ENCODE data around the gene PNKP.
A peak's percentile ranks its signal among the peaks of the same experiment; 100 is the strongest.

PNKP gene

GRCh38 chr19:49876422-49877019 is 9.1 kb upstream of the PNKP start (continued):
- TF ChIP-seq ZNF639 (tag by site-specific recombination; IDR thresholded peaks at IDR 0.05), result no peak; the same call in 1 of the 2 replicates
- TF ChIP-seq SP2 (tag by site-specific recombination; IDR thresholded peaks at IDR 0.05), result peak; percentile 87
- peak; percentile 33; the same call in 1 of the 2 replicates for TF ChIP-seq KLF17 (tag by site-specific recombination; IDR thresholded peaks at IDR 0.05)
- no peak for TF ChIP-seq ELK4 (IDR thresholded peaks at IDR 0.05; ENCODE audit: borderline replicate concordance, low read depth, low read length)
- TF ChIP-seq ZNF239 (tag by site-specific recombination; IDR thresholded peaks at IDR 0.05), result no peak
- TF ChIP-seq ZSCAN18 (tag by site-specific recombination; IDR thresholded peaks at IDR 0.05), result 0 out of 2 replicates have a peak, but pooled peaks have one; percentile 34
- TF ChIP-seq ZNF747 (tag by site-specific recombination; IDR thresholded peaks at IDR 0.05), result no peak
- TF ChIP-seq ZNF121 (tag by site-specific recombination; IDR thresholded peaks at IDR 0.05), result no peak
- TF ChIP-seq ZBTB7A (tag by site-specific recombination; IDR thresholded peaks at IDR 0.05; ENCODE audit: low read depth), result no peak; the same call in 1 of the 2 replicates
- TF ChIP-seq ZNF560 (tag by site-specific recombination; IDR thresholded peaks at IDR 0.05; ENCODE audit: borderline replicate concordance), result no peak
- no peak for TF ChIP-seq GLI4 (tag by site-specific recombination; IDR thresholded peaks at IDR 0.05)
- no peak for TF ChIP-seq ZBTB48 (tag by site-specific recombination; IDR thresholded peaks at IDR 0.05)
- no peak for TF ChIP-seq ZNF610 (tag by site-specific recombination; IDR thresholded peaks at IDR 0.05; ENCODE audit: borderline replicate concordance)
- TF ChIP-seq ZNF184 (tag by site-specific recombination; IDR thresholded peaks at IDR 0.05), result no peak
- no peak for TF ChIP-seq ZNF350 (tag by site-specific recombination; IDR thresholded peaks at IDR 0.05)
- peak; percentile 51; the same call in 1 of the 2 replicates for TF ChIP-seq ZEB2 (tag by site-specific recombination; IDR thresholded peaks at IDR 0.05)
- no peak for TF ChIP-seq ZBTB20 (tag by site-specific recombination; IDR thresholded peaks at IDR 0.05)
- 0 out of 2 replicates have a peak, but pooled peaks have one; percentile 30 for TF ChIP-seq SP7 (tag by site-specific recombination; IDR thresholded peaks at IDR 0.05)
- peak; percentile 65 for TF ChIP-seq ZFHX2 (tag by site-specific recombination; conservative IDR thresholded peaks at IDR 0.05)
- TF ChIP-seq MEIS1 (CRISPR knock-in tag; IDR thresholded peaks at IDR 0.05; ENCODE audit: borderline replicate concordance), result no peak
- peak; percentile 99 for TF ChIP-seq YY2 (tag by site-specific recombination; IDR thresholded peaks at IDR 0.05)
- no peak for TF ChIP-seq ZNF623 (tag by site-specific recombination; IDR thresholded peaks at IDR 0.05)
- TF ChIP-seq ZNF404 (tag by site-specific recombination; IDR thresholded peaks at IDR 0.05), result no peak
- TF ChIP-seq ZNF354C (tag by site-specific recombination; IDR thresholded peaks at IDR 0.05; ENCODE audit: borderline replicate concordance, low read depth), result no peak
- TF ChIP-seq ZNF549 (tag by site-specific recombination; IDR thresholded peaks at IDR 0.05), result no peak
- TF ChIP-seq ZNF704 (tag by site-specific recombination; IDR thresholded peaks at IDR 0.05), result no peak
- TF ChIP-seq ZNF24 (tag by site-specific recombination; IDR thresholded peaks at IDR 0.05), result no peak
- TF ChIP-seq ZNF600 (tag by site-specific recombination; IDR thresholded peaks at IDR 0.05), result no peak
- no peak for TF ChIP-seq ZNF2 (tag by site-specific recombination; IDR thresholded peaks at IDR 0.05)
- no peak for TF ChIP-seq ZNF112 (tag by site-specific recombination; IDR thresholded peaks at IDR 0.05)
- TF ChIP-seq KLF8 (tag by site-specific recombination; IDR thresholded peaks at IDR 0.05), result peak; percentile 27; the same call in 1 of the 2 replicates
- no peak for TF ChIP-seq ZNF132 (tag by site-specific recombination; IDR thresholded peaks at IDR 0.05; ENCODE audit: borderline replicate concordance)
- no peak for TF ChIP-seq ZNF660 (tag by site-specific recombination; IDR thresholded peaks at IDR 0.05)
- no peak; the same call in 1 of the 2 replicates for TF ChIP-seq ZNF391 (tag by site-specific recombination; IDR thresholded peaks at IDR 0.05; ENCODE audit: borderline replicate concordance, low read depth)
- no peak for TF ChIP-seq ZNF26 (tag by site-specific recombination; IDR thresholded peaks at IDR 0.05)

Measured in HEK293 (cell line).